HEK293T (cell line): Measurements from ENCODE around the gene ANAPC5.

Source experiments
- ARNT ChIP-seq: fragments of 450-650 bp; IDR thresholded peaks from 2 replicates; pipeline ENCODE4 v1.6.1; 2017; ENCODE audit warnings: mild to moderate bottlenecking
- CTBP1 ChIP-seq: fragments of 450-650 bp; IDR thresholded peaks from 2 replicates; pipeline ENCODE4 v1.6.1; 2016; ENCODE audit warnings: borderline replicate concordance
- FOXA1 ChIP-seq: fragments of 450-650 bp; IDR thresholded peaks from 2 replicates; pipeline ENCODE4 v1.6.1; 2016; ENCODE audit warnings: mild to moderate bottlenecking
- FOXM1 ChIP-seq: fragments of 450-650 bp; IDR thresholded peaks from 2 replicates; pipeline ENCODE4 v1.6.1; 2017; ENCODE audit warnings: mild to moderate bottlenecking, borderline replicate concordance
- L3MBTL2 ChIP-seq: fragments of 450-650 bp; conservative IDR thresholded peaks from 2 replicates; pipeline ENCODE4 v1.6.1; 2016; ENCODE audit warnings: mild to moderate bottlenecking
- LEF1 ChIP-seq: fragments of 450-650 bp; IDR thresholded peaks from 2 replicates; pipeline ENCODE4 v1.6.1; 2017; ENCODE audit warnings: mild to moderate bottlenecking, borderline replicate concordance
- SP1 ChIP-seq: fragments of 450-650 bp; IDR thresholded peaks from 2 replicates; pipeline ENCODE4 v1.6.1; 2017
- SUZ12 ChIP-seq: fragments of 450-650 bp; IDR thresholded peaks from 2 replicates; pipeline ENCODE4 v1.6.1; 2016; ENCODE audit warnings: mild to moderate bottlenecking
- TARDBP ChIP-seq: fragments of 450-650 bp; IDR thresholded peaks from 2 replicates; pipeline ENCODE4 v1.6.1; 2016
- ZNF384 ChIP-seq: fragments of 450-650 bp; IDR thresholded peaks from 2 replicates; pipeline ENCODE4 v1.6.1; 2016

- no peak for TF ChIP-seq TARDBP
- no peak for TF ChIP-seq SP1
- TF ChIP-seq FOXA1, result no peak
- TF ChIP-seq LEF1, result no peak
- no peak for TF ChIP-seq L3MBTL2
- no peak for TF ChIP-seq ZNF384
- TF ChIP-seq CTBP1, result no peak
- TF ChIP-seq FOXM1, result no peak
- TF ChIP-seq ARNT, result no peak
- TF ChIP-seq SUZ12, result no peak
Observed at GRCh38 chr12:121337416-121337815, 14.8 kb downstream of the ANAPC5 start.
